Forelimb muscle (tissue), 1 donor: ENCODE measurements around the gene PIK3CB. TPM values are rescaled to one million over a fixed set of nuclear protein-coding genes. Genes with fewer than 3 reads are reported as not detected.
A peak's percentile ranks its signal among the peaks of the same experiment; 100 is the strongest.
"Not testable (repeated sequence)": the region's sequence is repeated elsewhere in the genome, so short reads cannot be mapped to it uniquely, and the experiment has no call there.

Experiments used
- DNase-seq: peaks from one replicate; pipeline ENCODE4 v3.0.0-alpha.2; 2013; ENCODE audit warnings: low read depth
- polyA plus RNA-seq: library from polyadenylated mRNA; unstranded; fragments of 120-200 nt; gene quantifications from one replicate; pipeline ENCODE4 v1.2.1, GENCODE V29; 2013; ENCODE audit not compliant: insufficient read length

Gene PIK3CB
- polyA plus RNA-seq, 1 donor: 8.5 TPM

DNA sequence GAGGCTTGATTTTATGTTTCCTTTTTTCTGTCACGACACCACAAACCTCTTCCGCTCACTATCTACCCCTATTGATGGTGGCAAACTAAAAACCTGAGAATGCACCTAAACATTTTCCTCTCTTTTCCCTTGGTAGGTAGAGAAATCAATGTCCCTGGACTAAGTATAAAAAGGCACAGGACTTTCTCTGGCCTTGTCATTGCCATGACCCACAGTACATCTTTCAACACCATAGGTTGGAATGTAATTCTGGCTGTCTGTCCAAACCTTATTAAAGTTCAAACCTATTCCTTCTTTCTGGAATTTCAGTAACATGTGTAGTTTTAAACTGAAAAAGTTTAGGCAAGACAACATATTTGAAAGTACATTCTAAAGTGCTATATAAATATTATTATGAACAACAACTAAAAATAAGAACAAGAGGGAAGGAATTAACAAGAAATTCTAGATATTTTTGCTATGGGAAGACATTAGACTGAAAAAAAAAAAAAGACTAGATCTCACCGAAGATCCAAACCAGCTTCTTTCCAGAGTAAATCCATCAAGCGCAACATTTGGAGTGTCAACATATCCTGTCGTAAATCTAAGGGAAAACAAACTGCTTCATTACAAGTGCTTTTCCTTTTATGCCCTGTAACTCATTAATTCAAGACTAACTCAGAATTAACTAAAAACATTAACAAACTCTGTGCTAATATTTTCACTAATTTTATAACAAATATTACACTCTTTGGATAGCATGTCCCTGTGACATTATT is 153.1 kb downstream of the PIK3CB start:
- no peak for DNase-seq

DNA sequence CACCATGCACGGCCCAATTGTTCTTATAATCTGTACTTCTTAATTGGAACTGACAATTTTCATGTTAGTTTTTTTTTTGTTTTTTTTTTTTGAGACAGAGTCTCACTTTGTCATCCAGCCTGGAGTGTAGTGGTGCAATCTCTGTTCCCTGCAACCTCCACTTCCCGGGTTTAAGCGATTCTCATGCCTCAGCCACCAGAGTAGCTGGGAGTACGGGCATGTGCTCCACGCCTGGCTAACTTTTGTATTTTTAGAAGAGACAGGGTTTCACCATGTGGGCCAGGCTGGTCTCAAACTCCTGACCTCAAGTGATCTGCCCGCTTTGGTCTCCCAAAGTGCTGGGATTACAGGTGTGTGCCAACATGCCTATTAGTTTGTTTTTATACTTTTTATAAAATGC is 153.8 kb downstream of the PIK3CB start:
- not testable (repeated sequence) for DNase-seq

GRCh38 chr3:138678874-138679392 is 155.8 kb downstream of the PIK3CB start:
- no peak for DNase-seq

- no peak for DNase-seq
Observed at GRCh38 chr3:138678086-138678485, 156.6 kb downstream of the PIK3CB start.

- DNase-seq: no peak
Observed at GRCh38 chr3:138675393-138675792, 159.3 kb downstream of the PIK3CB start.

DNA sequence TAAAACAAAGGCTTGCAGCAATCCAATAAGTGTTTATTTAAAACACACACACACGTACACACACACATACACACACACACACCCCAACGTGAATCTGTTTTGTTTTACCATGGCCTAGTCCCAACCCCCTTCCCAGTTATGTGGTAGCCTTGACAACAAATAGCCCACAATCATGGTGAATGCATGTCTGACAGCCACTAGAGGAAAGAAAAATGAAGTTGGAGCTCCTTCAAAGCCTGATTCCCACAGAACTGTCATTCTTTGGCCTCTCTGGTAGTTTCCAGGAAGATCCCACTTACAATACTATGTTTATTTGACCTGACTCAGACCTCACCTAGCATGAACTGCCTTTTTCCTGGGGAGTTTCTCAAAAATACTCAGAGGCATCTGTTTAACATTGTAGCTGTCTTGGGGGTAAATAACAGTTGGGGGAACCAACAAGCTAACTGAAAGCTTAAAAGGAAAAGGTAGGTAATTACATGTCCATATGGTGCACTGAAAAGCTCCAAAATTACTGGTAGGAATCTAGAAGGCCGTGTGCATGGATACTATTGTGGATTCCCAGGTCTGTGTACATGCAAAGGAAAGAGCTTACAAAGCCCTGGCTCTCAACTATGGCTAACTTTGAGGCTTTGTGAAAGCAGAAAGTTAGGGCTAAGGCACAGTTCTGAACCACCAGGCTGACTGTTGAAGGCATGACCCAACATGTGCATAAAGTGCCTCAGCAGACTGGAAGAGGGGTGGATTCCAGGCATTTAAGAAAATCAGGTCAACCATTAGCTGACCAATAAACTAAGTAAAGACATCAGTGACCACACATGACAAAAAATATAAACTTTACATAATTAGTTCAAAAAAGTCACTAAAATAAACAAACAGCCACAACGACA is 160.8 kb downstream of the PIK3CB start:
- DNase-seq: peak; percentile 20

- no peak for DNase-seq
Observed at GRCh38 chr3:138670407-138670806, 164.3 kb downstream of the PIK3CB start.

DNA sequence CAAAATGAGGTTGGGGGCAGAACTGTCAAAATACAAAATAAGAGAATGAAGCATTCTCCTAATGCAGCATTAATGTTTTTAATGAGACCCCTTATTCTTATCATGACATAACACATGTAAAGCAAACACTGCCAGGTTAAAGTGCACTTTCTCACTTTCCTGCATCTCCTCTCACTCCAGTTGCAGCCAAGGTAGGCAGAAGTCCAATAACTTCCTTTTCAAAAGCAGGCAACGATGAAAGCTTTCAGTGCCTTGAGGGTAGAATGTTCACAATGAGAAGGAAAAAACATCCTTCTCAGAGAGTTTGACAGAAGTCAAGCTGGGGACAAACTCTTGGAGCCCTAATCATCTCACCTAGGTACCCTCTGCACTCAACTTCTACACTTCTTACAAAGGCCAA is 166.6 kb downstream of the PIK3CB start:
- DNase-seq: no peak

- no peak for DNase-seq
Observed at GRCh38 chr3:138657508-138657907, 177.2 kb downstream of the PIK3CB start.

DNA sequence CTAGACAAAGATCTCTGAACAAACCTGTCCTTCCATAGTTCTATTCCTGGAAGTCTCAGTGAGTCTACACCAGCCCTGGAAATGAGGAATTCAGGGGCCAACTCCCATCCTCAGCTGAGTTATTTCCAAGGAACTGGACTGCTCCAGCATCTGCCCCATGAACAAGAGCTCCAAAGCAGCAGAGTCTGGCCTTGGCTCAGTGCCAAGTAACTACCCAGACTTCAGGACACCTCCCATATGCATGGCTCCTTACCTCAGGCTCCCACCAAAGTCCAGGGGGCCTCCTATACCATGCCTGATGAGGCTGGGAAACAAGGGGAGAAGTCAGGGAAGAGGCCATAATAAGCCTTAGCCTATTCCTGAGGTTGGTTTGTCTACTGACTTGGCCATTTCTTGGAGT is 181.2 kb downstream of the PIK3CB start:
- no peak for DNase-seq

DNA sequence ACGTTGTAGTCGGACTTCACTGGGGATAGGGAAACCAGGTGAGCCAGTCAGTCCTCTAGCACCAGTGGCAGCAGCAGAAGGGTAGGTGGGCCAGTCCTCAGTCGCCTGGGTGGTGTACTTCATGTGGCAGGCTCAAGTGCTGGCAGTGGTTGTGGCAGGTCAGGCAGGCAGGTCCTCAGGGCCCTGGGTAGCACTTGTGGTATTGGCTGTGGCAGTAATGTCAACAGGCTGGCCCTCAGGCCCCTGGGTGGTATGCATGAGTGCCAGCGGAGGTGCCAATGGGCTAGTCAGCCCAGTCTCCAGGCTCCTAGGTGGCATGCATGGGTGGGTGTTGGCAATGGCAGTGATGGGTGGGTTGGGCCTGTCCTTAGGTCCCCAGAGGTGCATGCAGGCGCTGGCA is 185.6 kb downstream of the PIK3CB start:
- DNase-seq: no peak

- no peak for DNase-seq
Observed at GRCh38 chr3:138646513-138646912, 188.2 kb downstream of the PIK3CB start.

- no peak for DNase-seq
Observed at GRCh38 chr3:138646008-138646407, 188.7 kb downstream of the PIK3CB start.

GRCh38 chr3:138642927-138643253 is 191.8 kb downstream of the PIK3CB start:
- DNase-seq: no peak

- no peak for DNase-seq
Observed at GRCh38 chr3:138642226-138642926, 192.4 kb downstream of the PIK3CB start.

DNA sequence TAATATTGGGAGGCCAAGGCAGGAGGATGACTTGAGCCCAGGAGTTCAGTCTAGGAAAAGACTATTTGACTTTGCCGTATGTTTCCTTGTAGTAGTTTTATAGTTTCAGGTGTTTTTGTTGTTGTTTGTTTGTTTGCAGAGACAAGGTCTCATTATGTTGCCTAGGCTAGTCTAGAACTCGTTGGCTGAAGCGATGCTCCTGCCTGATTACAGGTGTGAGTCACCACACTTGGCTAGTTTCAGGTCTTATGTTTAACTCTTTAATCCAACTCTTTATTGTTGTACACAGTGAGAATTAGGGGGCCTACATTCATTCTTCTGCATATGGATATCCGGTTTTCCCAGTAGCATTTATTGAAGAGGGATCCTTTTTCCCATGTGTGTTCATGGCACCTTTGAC is 194.2 kb downstream of the PIK3CB start:
- DNase-seq: no peak

- DNase-seq: peak; percentile 36
Observed at GRCh38 chr3:138638641-138639040, 196.1 kb downstream of the PIK3CB start.

- DNase-seq: no peak
Observed at GRCh38 chr3:138629526-138629925, 205.2 kb downstream of the PIK3CB start.

- DNase-seq: no peak
Observed at GRCh38 chr3:138625707-138626365, 208.9 kb downstream of the PIK3CB start.

DNA sequence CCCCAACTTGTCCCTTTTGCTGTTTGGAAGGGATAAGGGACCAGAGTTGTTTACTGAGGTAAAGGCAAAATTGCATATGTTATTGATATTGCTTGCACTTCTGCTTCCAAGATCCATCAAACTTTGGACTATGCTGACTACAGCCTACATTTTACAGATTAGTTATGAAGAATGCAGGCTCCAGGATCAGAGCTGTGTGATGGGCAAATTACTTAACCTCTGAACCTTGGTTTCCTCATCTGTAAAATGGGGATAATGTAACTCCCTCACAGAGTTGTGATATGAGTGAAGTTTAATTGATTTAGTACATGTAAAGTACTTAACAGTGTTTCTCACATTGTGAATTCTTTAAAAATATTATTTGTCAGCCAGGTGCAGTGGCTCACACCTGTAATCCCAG is 210.2 kb downstream of the PIK3CB start:
- no peak for DNase-seq

DNA sequence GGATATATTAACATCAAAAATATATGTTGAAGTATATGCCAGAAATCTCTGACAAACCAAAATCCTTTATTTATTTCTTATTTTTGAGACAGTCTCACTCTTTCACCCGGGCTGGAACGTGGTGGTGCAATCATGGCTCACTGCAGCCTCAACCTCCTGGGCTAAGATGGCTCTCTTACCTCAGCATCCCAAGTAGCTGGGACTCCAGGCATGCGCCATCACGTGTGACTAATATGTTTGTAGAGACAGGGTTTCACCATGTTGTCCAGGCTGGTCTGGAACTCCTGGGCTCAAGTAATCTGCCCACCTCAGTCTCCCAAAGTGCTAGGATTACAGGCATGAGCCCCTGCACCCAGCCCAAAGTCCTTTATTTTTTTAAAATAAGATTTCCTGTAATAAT is 214.3 kb downstream of the PIK3CB start:
- DNase-seq: no peak

- no peak for DNase-seq
Observed at GRCh38 chr3:138615462-138615861, 219.3 kb downstream of the PIK3CB start.
